ENCODE data around the gene CPNE7.

DNA sequence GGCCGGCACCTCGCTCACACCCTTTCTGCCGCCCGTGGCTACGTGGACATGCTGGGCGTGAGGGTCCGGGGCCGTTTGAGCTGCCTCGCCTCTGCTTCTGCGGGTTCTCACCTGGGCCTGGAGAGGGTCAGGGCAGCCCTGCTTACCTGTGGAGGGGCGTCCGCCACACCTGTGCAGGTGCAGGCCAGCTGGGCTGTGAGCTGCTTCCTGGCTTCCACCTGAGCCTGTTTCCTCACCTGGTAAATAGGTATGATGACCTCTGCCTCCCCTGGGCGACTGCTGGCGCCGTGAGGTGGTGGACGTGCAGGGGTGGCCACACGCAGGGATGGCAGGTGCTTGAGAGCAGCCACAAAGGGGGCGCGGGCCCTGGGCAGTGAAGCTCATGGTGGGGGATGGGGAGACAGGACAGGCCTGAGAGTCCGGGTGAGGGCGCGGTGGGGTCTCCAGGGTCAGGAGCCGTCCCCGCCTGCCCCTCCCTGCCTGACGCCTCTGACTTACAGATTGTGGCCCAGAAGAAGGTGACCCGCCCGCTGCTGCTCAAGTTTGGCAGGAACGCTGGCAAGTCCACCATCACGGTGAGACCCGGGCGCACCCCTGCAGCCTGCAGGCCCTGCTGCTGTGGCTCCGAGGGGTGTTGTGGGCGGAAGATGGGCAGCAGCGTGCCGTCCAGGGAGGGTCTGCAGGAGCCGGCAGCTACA is 7.8 kb downstream of the CPNE7 start:
- TF ChIP-seq EZH2 (IDR thresholded peaks at IDR 0.05; ENCODE audit: borderline replicate concordance) = no peak
- TF ChIP-seq, protein P1, sequence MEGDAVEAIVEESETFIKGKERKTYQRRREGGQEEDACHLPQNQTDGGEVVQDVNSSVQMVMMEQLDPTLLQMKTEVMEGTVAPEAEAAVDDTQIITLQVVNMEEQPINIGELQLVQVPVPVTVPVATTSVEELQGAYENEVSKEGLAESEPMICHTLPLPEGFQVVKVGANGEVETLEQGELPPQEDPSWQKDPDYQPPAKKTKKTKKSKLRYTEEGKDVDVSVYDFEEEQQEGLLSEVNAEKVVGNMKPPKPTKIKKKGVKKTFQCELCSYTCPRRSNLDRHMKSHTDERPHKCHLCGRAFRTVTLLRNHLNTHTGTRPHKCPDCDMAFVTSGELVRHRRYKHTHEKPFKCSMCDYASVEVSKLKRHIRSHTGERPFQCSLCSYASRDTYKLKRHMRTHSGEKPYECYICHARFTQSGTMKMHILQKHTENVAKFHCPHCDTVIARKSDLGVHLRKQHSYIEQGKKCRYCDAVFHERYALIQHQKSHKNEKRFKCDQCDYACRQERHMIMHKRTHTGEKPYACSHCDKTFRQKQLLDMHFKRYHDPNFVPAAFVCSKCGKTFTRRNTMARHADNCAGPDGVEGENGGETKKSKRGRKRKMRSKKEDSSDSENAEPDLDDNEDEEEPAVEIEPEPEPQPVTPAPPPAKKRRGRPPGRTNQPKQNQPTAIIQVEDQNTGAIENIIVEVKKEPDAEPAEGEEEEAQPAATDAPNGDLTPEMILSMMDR (IDR thresholded peaks at IDR 0.05; ENCODE audit: poor library complexity) = no peak
